SK-N-SH (cell line): ENCODE data around the gene BBX. TPM values are rescaled to one million over a fixed set of nuclear protein-coding genes. Genes with fewer than 3 reads are reported as not detected.

Source experiments
- CTCF ChIA-PET: fragments of 300-600, 350-600 bp; formaldehyde crosslinking; extraction: SDS; loops from one replicate; lab custom pipeline; 2021; lab: Yijun Ruan, JAX
- POLR2A ChIA-PET: fragments of 350-600 bp; sonication (Branson Sonifier 250); formaldehyde crosslinking; extraction: SDS; loops from one replicate; lab custom pipeline; 2020; ENCODE audit warnings: antibody characterized with exemption, inconsistent platforms; lab: Yijun Ruan, JAX
- DNase-seq: peaks from one replicate; pipeline ENCODE4 v3.0.0; 2012
- H2AFZ ChIP-seq: fragments of 200-600 bp; sonication (generic); 2 replicates; pipeline ENCODE4 v1.8.1; 2016; ENCODE audit warnings: antibody characterized with exemption, mild to moderate bottlenecking, low read depth
- H3F3A ChIP-seq: fragments of 200-600 bp; sonication (generic); replicated peaks from 2 replicates; pipeline ENCODE3; 2016; ENCODE audit warnings: antibody characterized with exemption, mild to moderate bottlenecking; ENCODE audit not compliant: insufficient read depth
- H3K27ac ChIP-seq, 2 experiments: fragments of 200-500 bp in 1 of 2; fragments of 200-600 bp in 1 of 2; sonication (Bioruptor generic) in 1 of 2; sonication (generic), shearing (Covaris generic) in 1 of 2; 2 replicates each; pipeline versions ENCODE4 v1.5.1 to v1.6.1; 2014 to 2016; ENCODE audit warnings: low read depth in 2 of 2, inconsistent platforms in 1 of 2, low read length in 1 of 2, mild to moderate bottlenecking in 1 of 2, mixed read lengths in 1 of 2
- H3K27me3 ChIP-seq: fragments of 200-600 bp; sonication (generic), shearing (Covaris generic); 2 replicates; pipeline ENCODE4 v1.6.1; 2016; ENCODE audit warnings: mixed run types; ENCODE audit not compliant: insufficient read depth
- H3K36me3 ChIP-seq, 2 experiments: fragments of 200-500 bp in 1 of 2; fragments of 200-600 bp in 1 of 2; sonication (Bioruptor generic) in 1 of 2; sonication (generic) in 1 of 2; replicated peaks in 1 of 2; 2 replicates each; pipeline versions ENCODE3 to v1.5.1; 2014 to 2016; ENCODE audit warnings: low read length in 1 of 2, mild to moderate bottlenecking in 1 of 2; ENCODE audit not compliant: insufficient read depth in 2 of 2, control insufficient read depth in 1 of 2
- H3K4me1 ChIP-seq, 2 experiments: fragments of 200-500 bp in 1 of 2; fragments of 200-600 bp in 1 of 2; sonication (Bioruptor generic) in 1 of 2; sonication (generic), shearing (Covaris generic) in 1 of 2; 2 replicates each; pipeline versions ENCODE4 v1.5.1 to v1.6.1; 2014 to 2016; ENCODE audit warnings: low read depth in 1 of 2, low read length in 1 of 2, mixed run types in 1 of 2; ENCODE audit not compliant: insufficient read depth in 2 of 2, control insufficient read depth in 1 of 2
- H3K4me2 ChIP-seq: fragments of 200-600 bp; sonication (generic), shearing (Covaris generic); 2 replicates; pipeline ENCODE4 v1.6.1; 2017; ENCODE audit warnings: mixed run types
- H3K4me3 ChIP-seq, 2 experiments: fragments of 200-500 bp in 1 of 2; fragments of 200-600 bp in 1 of 2; sonication (Bioruptor generic) in 1 of 2; sonication (generic), shearing (Covaris generic) in 1 of 2; 2 replicates each; pipeline versions ENCODE4 v1.5.1 to v1.8.1; 2014 to 2016; ENCODE audit warnings: low read depth in 2 of 2, inconsistent platforms in 1 of 2, low read length in 1 of 2, mild to moderate bottlenecking in 1 of 2, mixed read lengths in 1 of 2, moderate library complexity in 1 of 2
- H3K79me2 ChIP-seq: fragments of 200-600 bp; sonication (generic); 2 replicates; pipeline ENCODE4 v1.8.1; 2017; ENCODE audit warnings: mild to moderate bottlenecking; ENCODE audit not compliant: insufficient read depth
- H3K9ac ChIP-seq: fragments of 200-600 bp; sonication (generic); 2 replicates; pipeline ENCODE4 v1.6.1; 2017; ENCODE audit warnings: mixed run types
- H3K9me2 ChIP-seq: fragments of 200-600 bp; sonication (generic); 2 replicates; pipeline ENCODE4 v1.6.1; 2017; ENCODE audit warnings: mixed run types
- H3K9me3 ChIP-seq: fragments of 200-600 bp; sonication (generic); 2 replicates; pipeline ENCODE4 v1.6.1; 2017; ENCODE audit warnings: mixed run types, mild to moderate bottlenecking, moderate library complexity
- H4K20me1 ChIP-seq: fragments of 200-600 bp; sonication (generic); 2 replicates; pipeline ENCODE4 v1.6.1; 2017; ENCODE audit warnings: mild to moderate bottlenecking, mixed run types; ENCODE audit not compliant: insufficient read depth
- CHD2 ChIP-seq: fragments of 150-350 bp; IDR thresholded peaks from 2 replicates; pipeline ENCODE4 v1.6.1; 2018; ENCODE audit warnings: low read length; ENCODE audit not compliant: partially characterized antibody
- FOXJ3 ChIP-seq: sonication (generic); formaldehyde crosslinking; IDR thresholded peaks from 2 replicates; pipeline ENCODE4 v1.5.1; 2020; ENCODE audit warnings: mild to moderate bottlenecking, missing genetic modification reagents
- GATA2 ChIP-seq: sonication (generic); formaldehyde crosslinking; IDR thresholded peaks from 2 replicates; pipeline ENCODE4 v1.5.0; 2020; ENCODE audit warnings: mild to moderate bottlenecking, missing genetic modification reagents
- RAD21 ChIP-seq: IDR thresholded peaks from 2 replicates; pipeline ENCODE4 v1.6.1; 2012; ENCODE audit warnings: mild to moderate bottlenecking, low read length
- RCOR1 ChIP-seq: fragments of 150-350 bp; IDR thresholded peaks from 2 replicates; pipeline ENCODE4 v1.6.1; 2017; ENCODE audit warnings: antibody characterized with exemption, low read length
- RXRA ChIP-seq: IDR thresholded peaks from 2 replicates; pipeline ENCODE4 v1.4.0; 2012; ENCODE audit warnings: low read depth, mild to moderate bottlenecking, borderline replicate concordance
- SMC3 ChIP-seq: IDR thresholded peaks from 2 replicates; pipeline ENCODE4 v1.6.1; 2012; ENCODE audit warnings: low read depth, low read length, improper control_type of control experiment
- TAF1 ChIP-seq: IDR thresholded peaks from 2 replicates; pipeline ENCODE4 v1.6.1; 2012; ENCODE audit warnings: low read depth, mild to moderate bottlenecking, low read length, moderate library complexity, borderline replicate concordance
- WGBS: methylation state at CpG from one replicate; pipeline ENCODE4 v1.1.6; 2017; ENCODE audit warnings: low lambda C conversion rate; 5-methylcytosine and 5-hydroxymethylcytosine counted together
- polyA plus RNA-seq, 3 experiments: library from polyadenylated mRNA; depleted of rRNA; stranded (reverse); fragments of >200 nt; gene quantifications; 2 replicates each; pipeline ENCODE4 v1.2.3, GENCODE V29; 2012
- TF ChIP-seq, protein P1 (sequence below): fragments of 200-600 bp; sonication (generic); IDR thresholded peaks from 2 replicates; pipeline ENCODE4 v1.6.1; 2017; ENCODE audit warnings: antibody characterized with exemption, mild to moderate bottlenecking, moderate library complexity
- TF ChIP-seq, protein P2 (sequence below): IDR thresholded peaks from 2 replicates; pipeline ENCODE4 v1.4.0; 2012; ENCODE audit warnings: low read depth
- TF ChIP-seq, protein P3 (sequence below): IDR thresholded peaks from 2 replicates; pipeline ENCODE4 v1.4.0; 2012; ENCODE audit warnings: low read depth, borderline replicate concordance

Gene BBX
- polyA plus RNA-seq, 1 of the 3 experiments (the other 2 are of a cell fraction) = 14.2 TPM

DNA sequence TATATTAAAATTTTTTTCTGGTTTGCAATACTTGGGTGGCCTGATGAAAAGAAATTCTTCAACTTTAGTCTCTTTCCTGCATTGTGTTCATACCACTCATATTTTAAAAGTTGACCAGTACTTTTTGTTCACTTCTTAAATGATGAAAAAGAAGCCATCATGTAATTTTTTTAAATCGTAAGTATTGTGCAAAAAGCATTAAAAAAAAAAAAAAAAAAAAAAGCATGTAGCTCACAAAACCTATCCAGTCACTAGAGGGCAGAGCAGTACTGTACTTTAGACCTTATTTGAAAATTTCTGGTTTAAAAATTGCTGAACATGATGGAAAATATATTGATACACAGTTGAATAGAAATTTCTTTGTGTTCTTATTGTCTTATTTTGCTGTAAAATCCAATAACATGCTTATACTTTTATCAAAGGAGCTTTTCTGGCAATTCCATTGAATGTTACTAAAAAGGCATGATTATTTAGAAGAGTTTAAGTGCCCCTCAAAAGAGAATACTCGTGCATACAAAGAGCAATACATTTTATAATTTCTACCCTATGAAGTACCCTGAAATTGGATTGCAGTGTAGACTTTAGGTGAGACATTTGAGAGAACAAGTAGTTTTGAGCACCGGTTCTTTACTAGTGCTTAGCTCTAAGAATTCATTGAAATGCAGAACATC lies 137.7 kb downstream of the BBX start:
- ChIA-PET POLR2A (interaction anchor here (0.7 kb wide), 1 partner anchor 267 kb away, joined by 3 read pairs; no protein-coding TSS in a partner anchor), CTCF (interaction anchor here (0.6 to 7.6 kb wide), 48 partner anchors 11 to 845 kb away, joined by 3 to 72 read pairs (median 4); no protein-coding TSS in a partner anchor)
- Histone ChIP-seq H4K20me1 (no peaks in the 10 kb centered on the region), H3K9ac (no peak overlapping the region), H2AFZ (no peak overlapping the region), H3K4me1 (peaks cover 7 to 21% of the 10 kb centered on the region in 2 experiments; a peak in 3 of 4 replicates), H3K27ac (0 out of 4 replicates have a peak overlapping the region, but pooled peaks of 1 of the 2 experiments have one; percentile 0), H3K4me3 (no peak overlapping the region), H3K9me3 (no peaks in the 10 kb centered on the region), H3K79me2 (no peaks in the 10 kb centered on the region), H3K27me3 (no peaks in the 10 kb centered on the region), H3K4me2 (no peak overlapping the region), H3F3A (peaks cover 4% of the 10 kb centered on the region), H3K9me2 (no peaks in the 10 kb centered on the region), H3K36me3 (peaks cover 0 to 3% of the 10 kb centered on the region in 2 experiments)
- peak; percentile 12 for DNase-seq
- TF ChIP-seq, protein P1, sequence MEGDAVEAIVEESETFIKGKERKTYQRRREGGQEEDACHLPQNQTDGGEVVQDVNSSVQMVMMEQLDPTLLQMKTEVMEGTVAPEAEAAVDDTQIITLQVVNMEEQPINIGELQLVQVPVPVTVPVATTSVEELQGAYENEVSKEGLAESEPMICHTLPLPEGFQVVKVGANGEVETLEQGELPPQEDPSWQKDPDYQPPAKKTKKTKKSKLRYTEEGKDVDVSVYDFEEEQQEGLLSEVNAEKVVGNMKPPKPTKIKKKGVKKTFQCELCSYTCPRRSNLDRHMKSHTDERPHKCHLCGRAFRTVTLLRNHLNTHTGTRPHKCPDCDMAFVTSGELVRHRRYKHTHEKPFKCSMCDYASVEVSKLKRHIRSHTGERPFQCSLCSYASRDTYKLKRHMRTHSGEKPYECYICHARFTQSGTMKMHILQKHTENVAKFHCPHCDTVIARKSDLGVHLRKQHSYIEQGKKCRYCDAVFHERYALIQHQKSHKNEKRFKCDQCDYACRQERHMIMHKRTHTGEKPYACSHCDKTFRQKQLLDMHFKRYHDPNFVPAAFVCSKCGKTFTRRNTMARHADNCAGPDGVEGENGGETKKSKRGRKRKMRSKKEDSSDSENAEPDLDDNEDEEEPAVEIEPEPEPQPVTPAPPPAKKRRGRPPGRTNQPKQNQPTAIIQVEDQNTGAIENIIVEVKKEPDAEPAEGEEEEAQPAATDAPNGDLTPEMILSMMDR = peak; percentile 87
- TF ChIP-seq RCOR1 (no peak), SMC3 (peak; percentile 36; the same call in 1 of the 2 replicates), RAD21 (peak; percentile 72)
- TF ChIP-seq, protein P2, sequence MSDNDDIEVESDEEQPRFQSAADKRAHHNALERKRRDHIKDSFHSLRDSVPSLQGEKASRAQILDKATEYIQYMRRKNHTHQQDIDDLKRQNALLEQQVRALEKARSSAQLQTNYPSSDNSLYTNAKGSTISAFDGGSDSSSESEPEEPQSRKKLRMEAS = no peak
- 68% methylated on average over 3 of the region's 3 CpGs for WGBS

DNA sequence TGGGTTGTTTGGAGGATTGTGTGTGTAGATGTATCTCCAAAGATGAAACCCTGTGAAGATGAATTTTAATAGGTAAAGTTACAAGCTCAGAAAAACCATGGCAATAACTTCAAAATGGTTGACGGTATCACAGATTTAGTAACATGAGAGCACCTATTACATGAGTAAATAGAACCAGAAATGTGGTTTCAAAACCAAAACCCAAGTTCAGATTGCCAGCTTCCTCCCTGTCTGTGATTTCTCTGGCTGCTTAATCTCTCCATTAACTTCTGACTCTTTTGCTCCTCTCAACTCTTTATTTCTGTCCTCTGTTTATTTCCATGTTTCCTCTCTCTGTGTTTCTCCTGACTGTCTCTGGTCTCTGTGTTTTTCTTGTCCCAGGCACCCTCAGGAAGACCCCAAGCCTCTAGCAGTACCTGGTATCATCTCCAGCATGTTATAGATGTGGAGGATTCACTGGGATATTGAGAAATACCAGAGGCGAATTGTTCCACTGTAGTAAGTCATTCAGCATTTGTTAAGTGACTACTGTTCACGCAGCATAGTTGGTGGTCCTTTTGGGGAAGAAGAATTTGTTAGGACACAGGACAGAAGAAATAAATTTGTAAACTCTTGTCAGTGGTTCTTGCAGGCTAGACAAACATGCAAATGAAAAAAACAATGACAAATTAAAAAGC lies 138.8 kb downstream of the BBX start:
- ChIA-PET CTCF (interaction anchor here (0.6 to 7.6 kb wide), 24 partner anchors 10 to 743 kb away, joined by 3 to 72 read pairs (median 7); no protein-coding TSS in a partner anchor), POLR2A (no interaction called here)
- peak overlapping the region; percentile 61 for H3K4me2 ChIP-seq
- peak overlapping the region; percentile 14 to 38; a peak in 3 of 4 replicates for H3K4me3 ChIP-seq
- H3K79me2 ChIP-seq = no peaks in the 10 kb centered on the region
- DNase-seq = no peak
- no peaks in the 10 kb centered on the region for H3K9me3 ChIP-seq
- peak overlapping the region; percentile 62 to 65 for H3K27ac ChIP-seq
- no peaks in the 10 kb centered on the region for H3K27me3 ChIP-seq
- H2AFZ ChIP-seq = peak overlapping the region; percentile 50; the same call in 1 of the 2 replicates
- peaks cover 4% of the 10 kb centered on the region for H3F3A ChIP-seq
- H3K4me1 ChIP-seq = peaks cover 7 to 21% of the 10 kb centered on the region in 2 experiments; a peak in 3 of 4 replicates
- no peaks in the 10 kb centered on the region for H4K20me1 ChIP-seq
- H3K9ac ChIP-seq = peak overlapping the region; percentile 20; the same call in 1 of the 2 replicates
- H3K9me2 ChIP-seq = no peaks in the 10 kb centered on the region
- H3K36me3 ChIP-seq = peaks cover 0 to 3% of the 10 kb centered on the region in 2 experiments
- 75% methylated on average over 3 of the region's 3 CpGs for WGBS
- TF ChIP-seq CHD2 = no peak
- no peak for TF ChIP-seq TAF1
- TF ChIP-seq GATA2 (CRISPR knock-in tag) = no peak
- TF ChIP-seq FOXJ3 (CRISPR knock-in tag) = no peak
- TF ChIP-seq, protein P3, sequence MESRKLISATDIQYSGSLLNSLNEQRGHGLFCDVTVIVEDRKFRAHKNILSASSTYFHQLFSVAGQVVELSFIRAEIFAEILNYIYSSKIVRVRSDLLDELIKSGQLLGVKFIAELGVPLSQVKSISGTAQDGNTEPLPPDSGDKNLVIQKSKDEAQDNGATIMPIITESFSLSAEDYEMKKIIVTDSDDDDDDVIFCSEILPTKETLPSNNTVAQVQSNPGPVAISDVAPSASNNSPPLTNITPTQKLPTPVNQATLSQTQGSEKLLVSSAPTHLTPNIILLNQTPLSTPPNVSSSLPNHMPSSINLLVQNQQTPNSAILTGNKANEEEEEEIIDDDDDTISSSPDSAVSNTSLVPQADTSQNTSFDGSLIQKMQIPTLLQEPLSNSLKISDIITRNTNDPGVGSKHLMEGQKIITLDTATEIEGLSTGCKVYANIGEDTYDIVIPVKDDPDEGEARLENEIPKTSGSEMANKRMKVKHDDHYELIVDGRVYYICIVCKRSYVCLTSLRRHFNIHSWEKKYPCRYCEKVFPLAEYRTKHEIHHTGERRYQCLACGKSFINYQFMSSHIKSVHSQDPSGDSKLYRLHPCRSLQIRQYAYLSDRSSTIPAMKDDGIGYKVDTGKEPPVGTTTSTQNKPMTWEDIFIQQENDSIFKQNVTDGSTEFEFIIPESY = no peak
- TF ChIP-seq RXRA = no peak
- no peak for TF ChIP-seq RAD21
